SJCRH30 (cell line): ENCODE data around the gene EDEM3. TPM values are rescaled to one million over a fixed set of nuclear protein-coding genes. Genes with fewer than 3 reads are reported as not detected.
"Not testable (repeated sequence)": the region's sequence is repeated elsewhere in the genome, so short reads cannot be mapped to it uniquely, and the experiment has no call there.

Experiments used
- DNase-seq, 2 experiments: peaks; one replicate each; pipeline ENCODE4 v3.0.0-alpha.2; 2015 to 2020
- H3K27ac ChIP-seq: fragments of 250-450 bp; sonication (Bioruptor Pico); 2 replicates; pipeline ENCODE4 v1.5.1; 2020; ENCODE audit warnings: mild to moderate bottlenecking, moderate library complexity
- H3K27me3 ChIP-seq: fragments of 250-450 bp; sonication (Bioruptor Pico); 2 replicates; pipeline ENCODE4 v1.5.1; 2020; ENCODE audit warnings: mild to moderate bottlenecking, moderate library complexity
- H3K36me3 ChIP-seq: fragments of 250-450 bp; sonication (Bioruptor Pico); 2 replicates; pipeline ENCODE4 v1.5.1; 2020; ENCODE audit warnings: mild to moderate bottlenecking, moderate library complexity
- H3K4me1 ChIP-seq: fragments of 250-450 bp; sonication (Bioruptor Pico); 2 replicates; pipeline ENCODE4 v1.5.1; 2020; ENCODE audit warnings: mild to moderate bottlenecking, moderate library complexity
- H3K4me3 ChIP-seq: fragments of 250-450 bp; sonication (Bioruptor Pico); 2 replicates; pipeline ENCODE4 v1.5.1; 2020; ENCODE audit warnings: mild to moderate bottlenecking, moderate library complexity
- H3K9me3 ChIP-seq: fragments of 250-450 bp; sonication (Bioruptor Pico); replicated peaks from 2 replicates; pipeline ENCODE4 v1.5.1; 2020; ENCODE audit warnings: mild to moderate bottlenecking, moderate library complexity
- total RNA-seq: library from RNA; depleted of rRNA; stranded (reverse); fragments of >200 nt; shearing (Covaris generic); gene quantifications from 2 replicates; pipeline ENCODE4 v1.2.3, GENCODE V29; 2014; rRNA removed

EDEM3 gene
- 12.1 and 12.7 TPM in 2 replicates for total RNA-seq

- DNase-seq, result peak; percentile 98
- no peaks in the 10 kb centered on the region for H3K9me3 ChIP-seq
- H3K27me3 ChIP-seq, result no peaks in the 10 kb centered on the region
- peak within 1 kb of the TSS; percentile 60 for H3K27ac ChIP-seq
- H3K36me3 ChIP-seq, result no peaks in the 10 kb centered on the region
- peak within 1 kb of the TSS; percentile 96 for H3K4me3 ChIP-seq
- 0 out of 2 replicates have a peak, but pooled peaks cover 3% of the 10 kb centered on the region for H3K4me1 ChIP-seq
Observed at GRCh38 chr1:184754476-184755225, at the start of gene EDEM3. TSS of gene EDEM3 (minus strand) at chr1:184754858. CDS start at chr1:184754646, 212 bp downstream.

GRCh38 chr1:184804220-184804619 is 49.6 kb upstream of the EDEM3 start:
- Histone ChIP-seq H3K27ac (no peak overlapping the region), H3K9me3 (no peaks in the 10 kb centered on the region), H3K27me3 (no peaks in the 10 kb centered on the region), H3K4me3 (no peak overlapping the region), H3K36me3 (no peaks in the 10 kb centered on the region), H3K4me1 (no peaks in the 10 kb centered on the region)
- no peak for DNase-seq

GRCh38 chr1:184803180-184803492 is 48.5 kb upstream of the EDEM3 start:
- Histone ChIP-seq H3K27me3 (no peaks in the 10 kb centered on the region), H3K27ac (no peak overlapping the region), H3K4me3 (no peak overlapping the region), H3K4me1 (no peaks in the 10 kb centered on the region), H3K9me3 (no peaks in the 10 kb centered on the region), H3K36me3 (no peaks in the 10 kb centered on the region)
- no peak for DNase-seq

GRCh38 chr1:184802354-184803179 is 47.9 kb upstream of the EDEM3 start:
- Histone ChIP-seq H3K27ac (no peak overlapping the region), H3K9me3 (no peaks in the 10 kb centered on the region)

GRCh38 chr1:184801503-184801902 is 46.8 kb upstream of the EDEM3 start:
- no peak overlapping the region for H3K27ac ChIP-seq
- no peaks in the 10 kb centered on the region for H3K9me3 ChIP-seq
- H3K4me3 ChIP-seq, result no peak overlapping the region
- no peaks in the 10 kb centered on the region for H3K4me1 ChIP-seq
- H3K27me3 ChIP-seq, result no peaks in the 10 kb centered on the region
- H3K36me3 ChIP-seq, result no peaks in the 10 kb centered on the region
- no peak for DNase-seq

More at GRCh38 chr1:184802354-184803179, 47.9 kb upstream of the EDEM3 start:
- H3K4me3 ChIP-seq, result no peak overlapping the region
- no peak for DNase-seq
- H3K27me3 ChIP-seq, result no peaks in the 10 kb centered on the region
- no peaks in the 10 kb centered on the region for H3K4me1 ChIP-seq
- no peaks in the 10 kb centered on the region for H3K36me3 ChIP-seq

GRCh38 chr1:184800876-184801275 is 46.2 kb upstream of the EDEM3 start:
- Histone ChIP-seq H3K27ac (no peak overlapping the region), H3K36me3 (no peaks in the 10 kb centered on the region), H3K4me1 (no peaks in the 10 kb centered on the region), H3K9me3 (no peaks in the 10 kb centered on the region), H3K27me3 (no peaks in the 10 kb centered on the region), H3K4me3 (no peak overlapping the region)
- DNase-seq, result peak; percentile 18 to 51

GRCh38 chr1:184793967-184794366 is 39.3 kb upstream of the EDEM3 start:
- Histone ChIP-seq H3K27me3 (no peaks in the 10 kb centered on the region), H3K27ac (no peak overlapping the region), H3K4me3 (no peak overlapping the region), H3K4me1 (no peaks in the 10 kb centered on the region), H3K9me3 (no peaks in the 10 kb centered on the region), H3K36me3 (no peaks in the 10 kb centered on the region)
- no peak for DNase-seq

GRCh38 chr1:184792450-184792969 is 37.9 kb upstream of the EDEM3 start:
- Histone ChIP-seq H3K4me1 (no peaks in the 10 kb centered on the region), H3K27me3 (no peaks in the 10 kb centered on the region), H3K27ac (no peak overlapping the region), H3K36me3 (no peaks in the 10 kb centered on the region), H3K4me3 (no peak overlapping the region), H3K9me3 (no peaks in the 10 kb centered on the region)
- DNase-seq, result no peak

- H3K36me3 ChIP-seq, result no peaks in the 10 kb centered on the region
- H3K27me3 ChIP-seq, result no peaks in the 10 kb centered on the region
- H3K4me1 ChIP-seq, result no peaks in the 10 kb centered on the region
- DNase-seq, result no peak
- no peaks in the 10 kb centered on the region for H3K9me3 ChIP-seq
- H3K4me3 ChIP-seq, result no peak overlapping the region
- no peak overlapping the region for H3K27ac ChIP-seq
Observed at GRCh38 chr1:184791550-184791900, 36.9 kb upstream of the EDEM3 start.

GRCh38 chr1:184790642-184791549 is 36.2 kb upstream of the EDEM3 start:
- no peak for DNase-seq
- Histone ChIP-seq H3K4me1 (no peaks in the 10 kb centered on the region), H3K27me3 (no peaks in the 10 kb centered on the region), H3K4me3 (no peak overlapping the region), H3K36me3 (no peaks in the 10 kb centered on the region), H3K9me3 (no peaks in the 10 kb centered on the region), H3K27ac (no peak overlapping the region)

GRCh38 chr1:184789884-184790283 is 35.2 kb upstream of the EDEM3 start:
- Histone ChIP-seq H3K27me3 (no peaks in the 10 kb centered on the region), H3K27ac (no peak overlapping the region), H3K4me3 (no peak overlapping the region), H3K4me1 (no peaks in the 10 kb centered on the region), H3K9me3 (no peaks in the 10 kb centered on the region), H3K36me3 (no peaks in the 10 kb centered on the region)
- no peak for DNase-seq

- no peak for DNase-seq
Observed at GRCh38 chr1:184788970-184789369, 34.3 kb upstream of the EDEM3 start.

GRCh38 chr1:184785529-184785928 is 30.9 kb upstream of the EDEM3 start:
- DNase-seq, result no peak
- Histone ChIP-seq H3K4me1 (no peaks in the 10 kb centered on the region), H3K27ac (no peak overlapping the region), H3K27me3 (no peaks in the 10 kb centered on the region), H3K36me3 (no peaks in the 10 kb centered on the region), H3K4me3 (no peak overlapping the region), H3K9me3 (no peaks in the 10 kb centered on the region)

More at GRCh38 chr1:184788970-184789369, 34.3 kb upstream of the EDEM3 start:
- no peak overlapping the region for H3K27ac ChIP-seq
- H3K27me3 ChIP-seq, result no peaks in the 10 kb centered on the region
- no peak overlapping the region for H3K4me3 ChIP-seq
- no peaks in the 10 kb centered on the region for H3K9me3 ChIP-seq
- H3K4me1 ChIP-seq, result no peaks in the 10 kb centered on the region
- no peaks in the 10 kb centered on the region for H3K36me3 ChIP-seq

GRCh38 chr1:184783723-184784122 is 29.1 kb upstream of the EDEM3 start:
- H3K9me3 ChIP-seq, H3K4me3 ChIP-seq, H3K36me3 ChIP-seq, H3K27ac ChIP-seq, H3K27me3 ChIP-seq, DNase-seq, H3K4me1 ChIP-seq: not testable (repeated sequence)
